ENCODE results near the gene FAM53B. TPM values are rescaled to one million over a fixed set of nuclear protein-coding genes. Genes with fewer than 3 reads are reported as not detected.
"Not testable (repeated sequence)": the region's sequence is repeated elsewhere in the genome, so short reads cannot be mapped to it uniquely, and the experiment has no call there.

The FAM53B gene
- total RNA-seq, 2 experiments from 2014 or later, result 33.5 to 45.5 TPM

GRCh38 chr10:124621637-124622036 is 122.5 kb downstream of the FAM53B start:
- no peak overlapping the region for H3K4me3 Mint-ChIP-seq
- H3K27me3 Mint-ChIP-seq, result no peaks in the 10 kb centered on the region

GRCh38 chr10:124619802-124620490 is 124.2 kb downstream of the FAM53B start:
- Mint-ChIP-seq H3K36me3 (peaks cover 2% of the 10 kb centered on the region), H3K4me1 (peaks cover 31% of the 10 kb centered on the region)
- CTCF ChIA-PET, result interaction anchor here (1.6 kb wide), 1 partner anchor 121 kb away, joined by 9 read pairs; no protein-coding TSS in a partner anchor

More at GRCh38 chr10:124621637-124622036, 122.5 kb downstream of the FAM53B start:
- Mint-ChIP-seq H3K4me1 (peaks cover 26% of the 10 kb centered on the region), H3K9me3 (ENCODE audit: low read depth) (no peaks in the 10 kb centered on the region), H3K36me3 (peaks cover 3% of the 10 kb centered on the region), H3K27ac (no peak overlapping the region)
- ATAC-seq (no peak), DNase-seq (no peak)
- CTCF ChIA-PET, result interaction anchor here (0.9 kb wide), 1 partner anchor 120 kb away, joined by 3 read pairs; no protein-coding TSS in a partner anchor

GRCh38 chr10:124619195-124619594 is 125.0 kb downstream of the FAM53B start:
- no peaks in the 10 kb centered on the region for H3K27me3 Mint-ChIP-seq
- CTCF ChIA-PET, result interaction anchor here (1.6 kb wide), 1 partner anchor 122 kb away, joined by 9 read pairs; no protein-coding TSS in a partner anchor
- peaks cover 2% of the 10 kb centered on the region for H3K36me3 Mint-ChIP-seq
- no peak for DNase-seq
- no peaks in the 10 kb centered on the region for H3K9me3 Mint-ChIP-seq (ENCODE audit: low read depth)
- no peak overlapping the region for H3K27ac Mint-ChIP-seq
- ATAC-seq, result no peak
- no peak overlapping the region for H3K4me3 Mint-ChIP-seq
- H3K4me1 Mint-ChIP-seq, result peaks cover 38% of the 10 kb centered on the region

More at GRCh38 chr10:124619802-124620490, 124.2 kb downstream of the FAM53B start:
- DNase-seq (no peak), ATAC-seq (no peak)
- no peak overlapping the region for H3K27ac Mint-ChIP-seq
- H3K9me3 Mint-ChIP-seq (ENCODE audit: low read depth), result no peaks in the 10 kb centered on the region
- H3K27me3 Mint-ChIP-seq, result no peaks in the 10 kb centered on the region
- H3K4me3 Mint-ChIP-seq, result no peak overlapping the region

- H3K27ac Mint-ChIP-seq, result no peak overlapping the region
- CTCF ChIA-PET, result interaction anchor here (1.6 kb wide), 1 partner anchor 123 kb away, joined by 9 read pairs; no protein-coding TSS in a partner anchor
- peaks cover 2% of the 10 kb centered on the region for H3K36me3 Mint-ChIP-seq
Measured at GRCh38 chr10:124618470-124619073, 125.6 kb downstream of the FAM53B start.

GRCh38 chr10:124616836-124617130 is 127.4 kb downstream of the FAM53B start:
- Mint-ChIP-seq H3K27ac (no peak overlapping the region), H3K27me3 (no peaks in the 10 kb centered on the region), H3K4me3 (no peak overlapping the region), H3K4me1 (peaks cover 57% of the 10 kb centered on the region), H3K9me3 (ENCODE audit: low read depth) (no peaks in the 10 kb centered on the region), H3K36me3 (peaks cover 2% of the 10 kb centered on the region)
- CTCF ChIA-PET, result no interaction called here
- ATAC-seq, result no peak
- no peak for DNase-seq

More at GRCh38 chr10:124618470-124619073, 125.6 kb downstream of the FAM53B start:
- no peak for DNase-seq
- H3K27me3 Mint-ChIP-seq, result no peaks in the 10 kb centered on the region
- no peaks in the 10 kb centered on the region for H3K9me3 Mint-ChIP-seq (ENCODE audit: low read depth)
- H3K4me3 Mint-ChIP-seq, result no peak overlapping the region
- no peak for ATAC-seq
- H3K4me1 Mint-ChIP-seq, result peaks cover 42% of the 10 kb centered on the region

GRCh38 chr10:124616040-124616835 is 127.9 kb downstream of the FAM53B start:
- CTCF ChIA-PET, result no interaction called here
- DNase-seq (no peak), ATAC-seq (no peak)

GRCh38 chr10:124615259-124615658 is 128.9 kb downstream of the FAM53B start:
- H3K4me3 Mint-ChIP-seq, result no peak overlapping the region
- no peak for ATAC-seq
- H3K36me3 Mint-ChIP-seq, result peaks cover 2% of the 10 kb centered on the region
- no peaks in the 10 kb centered on the region for H3K27me3 Mint-ChIP-seq
- no peak overlapping the region for H3K27ac Mint-ChIP-seq
- CTCF ChIA-PET, result no interaction called here
- DNase-seq, result no peak
- peaks cover 65% of the 10 kb centered on the region for H3K4me1 Mint-ChIP-seq
- no peaks in the 10 kb centered on the region for H3K9me3 Mint-ChIP-seq (ENCODE audit: low read depth)

More at GRCh38 chr10:124616040-124616835, 127.9 kb downstream of the FAM53B start:
- peaks cover 62% of the 10 kb centered on the region for H3K4me1 Mint-ChIP-seq
- H3K9me3 Mint-ChIP-seq (ENCODE audit: low read depth), result no peaks in the 10 kb centered on the region
- H3K27ac Mint-ChIP-seq, result no peak overlapping the region
- no peak overlapping the region for H3K4me3 Mint-ChIP-seq
- no peaks in the 10 kb centered on the region for H3K27me3 Mint-ChIP-seq
- H3K36me3 Mint-ChIP-seq, result peaks cover 2% of the 10 kb centered on the region

- DNase-seq (peak; percentile 76), ATAC-seq (peak; percentile 48)
- peaks cover 2% of the 10 kb centered on the region for H3K36me3 Mint-ChIP-seq
- H3K27me3 Mint-ChIP-seq, result no peaks in the 10 kb centered on the region
- H3K4me3 Mint-ChIP-seq, result no peak overlapping the region
- CTCF ChIA-PET, result interaction anchor here (1.3 to 1.6 kb wide), 2 partner anchors 64 to 131 kb away, joined by 3 to 4 read pairs; no protein-coding TSS in a partner anchor
- H3K27ac Mint-ChIP-seq, result no peak overlapping the region
- no peaks in the 10 kb centered on the region for H3K9me3 Mint-ChIP-seq (ENCODE audit: low read depth)
- H3K4me1 Mint-ChIP-seq, result peaks cover 59% of the 10 kb centered on the region
Measured at GRCh38 chr10:124614003-124614659, 130.0 kb downstream of the FAM53B start.

- no peak overlapping the region for H3K27ac Mint-ChIP-seq
- H3K4me3 Mint-ChIP-seq, result no peak overlapping the region
- peak; percentile 13 for ATAC-seq
Measured at GRCh38 chr10:124612611-124613498, 131.3 kb downstream of the FAM53B start.

GRCh38 chr10:124611738-124612137 is 132.4 kb downstream of the FAM53B start:
- CTCF ChIA-PET, result interaction anchor here (0.7 to 2.0 kb wide), 8 partner anchors 16 to 130 kb away, joined by 3 to 7 read pairs (median 3); no protein-coding TSS in a partner anchor
- no peak overlapping the region for H3K4me3 Mint-ChIP-seq
- peaks cover 2% of the 10 kb centered on the region for H3K36me3 Mint-ChIP-seq
- H3K9me3 Mint-ChIP-seq (ENCODE audit: low read depth), result no peaks in the 10 kb centered on the region
- ATAC-seq (peak; percentile 48), DNase-seq (peak; percentile 78)
- H3K27me3 Mint-ChIP-seq, result no peaks in the 10 kb centered on the region
- H3K4me1 Mint-ChIP-seq, result peaks cover 53% of the 10 kb centered on the region
- H3K27ac Mint-ChIP-seq, result peak overlapping the region; percentile 62

More at GRCh38 chr10:124612611-124613498, 131.3 kb downstream of the FAM53B start:
- Mint-ChIP-seq H3K4me1 (peaks cover 53% of the 10 kb centered on the region), H3K9me3 (ENCODE audit: low read depth) (no peaks in the 10 kb centered on the region), H3K36me3 (peaks cover 2% of the 10 kb centered on the region), H3K27me3 (no peaks in the 10 kb centered on the region)
- peak; percentile 48 for DNase-seq
- CTCF ChIA-PET, result interaction anchor here (0.7 to 2.0 kb wide), 7 partner anchors 15 to 133 kb away, joined by 3 to 7 read pairs (median 3); no protein-coding TSS in a partner anchor

- H3K9me3 Mint-ChIP-seq (ENCODE audit: low read depth); ATAC-seq: not testable (repeated sequence)
- CTCF ChIA-PET, result interaction anchor here (0.8 to 1.4 kb wide), 2 partner anchors 10 to 121 kb away, joined by 3 read pairs; no protein-coding TSS in a partner anchor
Measured at GRCh38 chr10:124610851-124611250, 133.3 kb downstream of the FAM53B start.

GRCh38 chr10:124610186-124610585 is 134.0 kb downstream of the FAM53B start:
- H3K9me3 Mint-ChIP-seq (ENCODE audit: low read depth); DNase-seq; ATAC-seq; H3K27me3 Mint-ChIP-seq; H3K4me3 Mint-ChIP-seq; H3K27ac Mint-ChIP-seq; H3K36me3 Mint-ChIP-seq; CTCF ChIA-PET: not testable (repeated sequence)
- peaks cover 41% of the 10 kb centered on the region for H3K4me1 Mint-ChIP-seq

More at GRCh38 chr10:124610851-124611250, 133.3 kb downstream of the FAM53B start:
- H3K4me1 Mint-ChIP-seq, result peaks cover 46% of the 10 kb centered on the region
- H3K4me3 Mint-ChIP-seq, H3K27me3 Mint-ChIP-seq, H3K36me3 Mint-ChIP-seq, H3K27ac Mint-ChIP-seq, DNase-seq: not testable (repeated sequence)

Data from activated CD8-positive, alpha-beta memory T cell treated with anti-CD3 and anti-CD28 coated beads, Interleukin-2, amount 10 ng/mL, durations not matched to agents 7 days and 5 days (primary cell).